Activated CD4-positive, alpha-beta T cell treated with anti-CD3 and anti-CD28 coated beads, Interleukin-2, amount 50 U/mL, for 48 hours (primary cell): ENCODE data around the gene CTU2.

Experiments
- DNase-seq, 2 experiments: peaks; one replicate each; pipeline ENCODE4 v3.0.0-alpha.2; 2020

The CTU2 gene

GRCh38 chr16:88715312-88716190 is 9.2 kb downstream of the CTU2 start:
- DNase-seq = no peak

DNA sequence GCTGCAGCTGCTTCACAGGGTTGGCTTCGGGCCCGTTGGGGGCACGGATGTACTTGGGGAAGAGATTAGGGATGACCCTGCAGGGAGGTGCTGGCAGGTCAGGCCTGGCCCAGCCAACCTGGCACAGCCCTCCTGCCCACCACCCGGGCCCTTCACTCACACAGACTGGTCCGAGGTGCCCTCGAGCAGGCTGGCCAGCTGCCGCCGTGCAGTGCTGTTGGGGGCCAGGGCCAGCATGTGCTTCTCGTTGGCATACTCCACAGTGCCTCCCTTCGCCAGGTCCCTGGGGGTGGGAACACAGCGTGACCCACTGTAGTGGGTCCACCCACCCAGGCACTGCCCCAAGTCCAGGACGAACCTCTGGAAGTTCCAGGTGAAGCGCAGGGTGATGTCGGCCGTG is 9.9 kb downstream of the CTU2 start:
- DNase-seq = no peak

GRCh38 chr16:88716601-88717001 is 10.3 kb downstream of the CTU2 start:
- no peak for DNase-seq

DNA sequence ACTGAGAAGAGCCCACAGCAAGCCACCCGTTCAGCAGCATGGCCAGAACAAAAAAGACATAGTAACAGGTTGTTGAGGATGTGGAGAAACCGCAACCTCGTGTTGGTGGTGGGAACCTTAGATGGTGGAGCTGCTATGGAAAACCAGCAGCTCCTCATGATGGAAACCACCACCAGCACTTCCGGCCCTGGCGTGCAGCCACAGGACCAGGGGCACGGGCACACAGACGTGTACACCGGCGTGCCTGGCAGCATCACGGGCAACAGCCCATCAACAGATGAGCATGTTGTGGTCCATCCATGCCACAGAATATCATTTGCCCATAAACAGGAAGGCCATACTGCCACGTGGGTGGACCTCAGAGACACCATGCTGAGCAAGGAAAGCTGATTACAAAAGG is 11.9 kb downstream of the CTU2 start:
- DNase-seq = no peak

- DNase-seq = no peak
Measured at GRCh38 chr16:88719267-88719932, 13.1 kb downstream of the CTU2 start.

DNA sequence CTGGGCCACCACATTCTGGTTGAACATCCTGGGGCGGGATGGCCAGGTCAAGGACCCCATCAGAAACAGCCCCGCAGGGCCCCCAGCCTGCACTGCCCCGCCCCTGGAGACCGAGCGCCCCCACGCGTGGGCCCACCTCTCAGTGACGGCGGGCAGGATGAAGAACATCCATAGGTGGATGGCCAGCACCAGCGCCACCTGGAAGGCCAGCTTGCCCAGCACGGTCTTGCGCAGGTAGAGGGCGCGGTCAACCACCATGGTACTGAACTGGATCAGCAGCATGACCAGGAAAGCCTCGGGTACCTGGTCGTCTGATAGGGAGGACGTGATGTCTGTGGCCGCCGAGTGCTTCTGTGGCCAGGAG is 13.6 kb downstream of the CTU2 start:
- DNase-seq = no peak

GRCh38 chr16:88720396-88720970 is 14.2 kb downstream of the CTU2 start:
- DNase-seq = no peak

DNA sequence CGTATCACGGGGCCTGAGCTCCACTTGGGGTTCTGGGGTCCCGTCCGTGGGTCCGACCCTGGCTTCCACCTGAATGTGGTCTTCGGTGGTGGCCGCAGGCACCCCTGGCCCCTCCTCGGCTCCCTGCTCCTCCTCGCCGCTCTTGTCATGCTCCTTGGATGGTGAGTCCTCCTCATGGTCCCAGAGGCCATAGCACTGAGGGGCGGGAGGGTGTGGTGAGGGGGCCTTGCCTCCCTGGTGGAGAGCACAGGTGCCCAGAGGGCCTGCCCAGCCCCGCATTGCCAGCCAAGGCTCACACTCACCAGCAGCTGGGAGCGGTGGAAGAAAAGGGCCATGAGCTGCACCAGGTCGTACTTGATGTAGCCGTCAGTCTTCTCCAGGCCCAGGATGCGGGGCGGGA is 14.9 kb downstream of the CTU2 start:
- DNase-seq = no peak

- DNase-seq = no peak
Measured at GRCh38 chr16:88721815-88722755, 15.8 kb downstream of the CTU2 start.

DNA sequence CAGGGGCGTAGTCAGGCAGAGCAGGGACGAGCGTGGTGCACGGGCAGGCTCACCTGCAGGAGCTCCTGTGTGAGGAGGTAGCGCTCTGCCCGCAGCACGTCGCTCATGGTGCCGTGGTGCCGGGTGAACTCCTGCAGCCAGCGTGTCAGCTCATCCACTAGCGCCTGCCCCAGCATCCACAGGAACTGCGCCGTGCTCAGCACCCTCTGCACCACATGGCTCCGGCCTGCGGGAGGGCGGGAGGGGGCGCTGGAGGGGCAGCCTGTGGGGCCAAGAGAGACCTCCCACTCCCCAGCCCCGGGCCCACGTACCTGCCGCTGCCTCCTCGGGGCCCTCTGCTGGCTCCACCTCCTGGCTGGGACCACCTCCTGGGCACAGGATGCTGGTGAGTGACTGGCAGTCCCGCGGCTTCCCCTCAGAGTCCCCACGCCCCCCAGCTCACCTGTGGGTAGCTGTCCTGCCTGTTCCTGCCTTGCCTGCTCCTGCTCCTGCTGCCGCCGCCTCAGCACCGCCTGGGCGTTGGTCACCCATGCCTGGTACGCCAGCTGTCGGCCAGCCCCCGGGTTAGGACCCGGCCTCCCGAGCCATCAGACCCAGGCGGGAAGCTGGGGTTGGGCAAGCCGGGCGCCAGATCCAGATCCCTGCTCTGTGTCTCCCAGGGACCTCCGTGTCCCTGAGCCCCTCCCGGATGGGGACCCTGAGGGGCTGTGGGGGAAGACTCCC is 16.6 kb downstream of the CTU2 start:
- DNase-seq = no peak

DNA sequence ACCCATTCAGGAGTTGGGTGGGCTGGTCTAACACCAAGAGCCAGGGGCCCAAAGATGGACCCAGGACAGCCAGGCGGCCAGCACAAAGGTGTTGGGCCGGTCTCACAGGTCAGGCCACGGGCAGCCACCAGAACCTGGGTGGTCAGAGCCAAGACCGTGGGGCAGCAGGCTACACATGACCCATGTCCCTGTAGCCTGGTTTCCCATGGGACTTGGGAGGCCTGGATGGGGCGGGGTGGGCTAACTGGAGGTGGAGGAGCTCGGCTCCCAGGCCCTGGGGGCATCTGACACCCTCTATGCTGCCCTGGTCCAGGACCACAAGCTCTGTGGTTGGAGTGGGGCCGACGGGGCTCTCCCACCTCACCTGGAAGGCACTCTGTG is 17.2 kb downstream of the CTU2 start:
- no peak for DNase-seq

GRCh38 chr16:88723911-88724310 is 17.6 kb downstream of the CTU2 start:
- no peak for DNase-seq

DNA sequence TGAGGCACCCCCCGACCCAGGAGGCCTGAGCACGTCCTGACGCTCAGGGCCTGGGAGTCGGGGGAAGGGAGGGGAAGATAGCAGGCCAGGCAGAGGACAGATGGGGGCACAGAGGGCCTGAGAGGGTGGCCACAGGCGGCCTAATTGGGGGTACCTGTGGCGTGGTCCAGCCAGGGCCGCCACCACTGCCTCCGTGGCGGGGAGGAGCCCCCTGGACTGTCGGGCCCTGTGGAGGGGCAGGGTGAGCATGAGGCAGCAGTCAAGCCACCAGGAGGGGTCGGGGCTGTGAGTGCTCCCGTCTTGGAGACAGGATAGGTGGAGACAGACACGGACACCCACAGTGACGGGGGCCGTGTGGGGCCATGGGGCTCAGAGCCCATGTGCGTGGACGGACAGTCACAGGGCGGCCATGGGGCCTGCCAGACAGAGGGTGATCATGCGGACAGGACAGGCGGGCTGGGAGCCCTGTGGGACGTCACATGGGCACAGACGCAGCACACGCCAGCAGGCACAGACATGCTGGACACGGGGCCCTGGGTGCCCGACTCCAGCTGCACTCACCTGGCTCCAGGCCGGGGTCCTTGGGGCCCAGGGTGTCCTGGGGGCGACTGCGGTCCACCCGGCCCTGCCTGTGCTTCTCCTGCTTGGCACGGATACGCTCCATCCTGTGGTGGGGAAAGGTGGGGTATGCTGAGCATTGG is 18.7 kb downstream of the CTU2 start:
- no peak for DNase-seq

GRCh38 chr16:88725609-88726407 is 19.5 kb downstream of the CTU2 start:
- no peak for DNase-seq

DNA sequence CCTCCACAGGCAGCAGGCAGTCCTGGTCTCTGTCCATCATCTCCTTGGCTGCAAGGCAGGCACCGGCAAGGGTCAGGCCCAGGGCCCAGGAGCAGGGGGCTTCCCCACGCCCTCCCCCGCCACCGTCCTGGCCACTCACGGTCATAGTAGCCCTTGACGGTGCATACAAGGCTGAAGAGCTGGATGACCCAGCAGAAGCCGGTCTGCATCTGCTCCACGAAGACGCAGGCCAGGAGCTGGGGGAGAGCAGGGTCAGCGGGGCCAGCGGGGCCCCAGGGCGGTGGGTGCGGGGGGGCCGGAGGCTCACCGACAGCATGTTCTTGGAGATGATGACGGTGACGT is 20.1 kb downstream of the CTU2 start:
- DNase-seq = no peak

DNA sequence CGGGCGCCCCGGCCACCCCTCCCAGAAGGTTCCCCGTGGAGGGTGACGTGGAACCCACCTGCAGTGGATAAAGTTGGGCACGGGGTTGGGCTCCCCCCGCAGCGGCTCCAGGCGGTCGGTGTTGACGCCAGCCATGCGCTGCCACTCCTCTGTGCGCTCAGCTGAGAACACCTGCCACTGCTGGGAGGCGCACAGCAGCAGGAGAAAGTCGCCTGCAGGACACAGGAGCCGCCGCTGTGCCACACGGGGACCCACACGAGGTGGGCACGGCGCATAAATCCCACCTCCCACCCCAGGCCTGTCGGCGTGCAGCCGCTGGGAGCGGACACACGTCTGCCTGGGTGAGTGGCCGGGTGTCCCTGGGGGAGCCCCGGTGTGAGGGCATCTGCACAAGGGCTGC is 20.7 kb downstream of the CTU2 start:
- no peak for DNase-seq

GRCh38 chr16:88727871-88728270 is 21.6 kb downstream of the CTU2 start:
- DNase-seq = no peak

DNA sequence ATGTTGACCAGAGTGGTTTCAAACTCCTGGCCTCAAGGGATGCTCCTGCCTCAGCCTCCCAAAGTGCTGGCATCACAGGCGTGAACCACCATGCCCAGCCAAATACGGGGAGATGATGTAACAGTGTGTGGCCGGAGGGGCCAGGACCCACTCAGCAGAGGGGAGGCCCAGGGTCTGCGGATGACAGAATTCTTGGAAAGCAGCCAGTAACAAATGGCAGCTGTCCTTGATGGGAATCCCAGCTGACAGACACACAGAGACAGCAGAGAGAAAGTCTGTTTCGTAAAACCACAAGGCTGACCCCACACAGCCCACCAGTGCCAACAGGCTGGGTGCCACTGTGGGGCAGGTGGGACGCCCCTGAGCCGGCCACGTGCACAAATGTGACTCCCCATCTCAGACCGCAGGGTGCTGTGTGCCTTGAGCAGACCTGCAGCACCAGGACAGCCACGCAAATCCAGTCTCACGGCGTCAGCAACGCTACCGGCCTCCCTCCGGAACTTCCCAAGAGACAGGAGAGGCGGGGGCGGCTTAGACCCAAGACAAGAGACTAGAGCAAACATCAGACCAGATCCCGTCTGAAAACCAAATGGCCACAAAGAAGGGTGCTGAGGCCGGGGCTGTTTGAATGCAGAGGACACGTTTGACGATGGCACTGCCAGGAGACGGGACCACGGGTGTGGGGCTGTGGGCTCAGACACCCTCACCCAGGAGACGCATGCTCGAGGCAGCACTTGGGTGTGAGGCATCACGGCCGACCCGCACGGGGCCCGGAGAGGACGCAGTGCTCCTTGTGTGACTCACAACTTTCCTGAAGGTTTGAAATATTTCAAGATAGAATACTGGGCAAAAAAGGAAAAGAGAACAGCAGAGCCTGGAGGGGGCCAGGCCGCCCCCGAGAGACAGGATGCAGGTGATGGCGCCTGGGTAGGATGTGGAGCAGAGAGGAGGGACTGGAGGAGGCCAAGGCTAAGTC is 24.6 kb downstream of the CTU2 start:
- DNase-seq = no peak

GRCh38 chr16:88731699-88732098 is 25.4 kb downstream of the CTU2 start:
- DNase-seq = no peak
